ENCODE results near the gene MTMR12. TPM values are rescaled to one million over a fixed set of nuclear protein-coding genes. Genes with fewer than 3 reads are reported as not detected.

MTMR12 gene
- total and polyA plus RNA-seq, 2 of the 8 experiments (the other 6 are each of a cell fraction or from before 2014, with no cell fraction given), result 19.1 to 59.3 TPM

GRCh38 chr5:32303755-32304120 lies 9.0 kb downstream of the MTMR12 start:
- Histone ChIP-seq H2AK5ac (ENCODE audit: low read depth, low read length) (no peak overlapping the region), H4K8ac (ENCODE audit: extremely low read depth, insufficient read depth, low read length) (no peak overlapping the region), H4K20me1 (replicated peaks in 1 of 2; ENCODE audit: control insufficient read depth in 1 of 2, insufficient read depth in 2 of 2, low read length in 2 of 2) (peaks cover 4 to 29% of the 10 kb centered on the region in 2 experiments), H3K27me3 (replicated peaks in 1 of 4; ENCODE audit: control insufficient read depth in 3 of 4, extremely low read depth in 1 of 4, insufficient read depth in 3 of 4, low read length in 3 of 4) (no peaks in the 10 kb centered on the region), H2BK15ac (ENCODE audit: low read length) (no peak overlapping the region), H2BK120ac (replicated peaks; ENCODE audit: low read depth, low read length) (no peak overlapping the region), H3K23ac (ENCODE audit: insufficient read length) (no peak overlapping the region), H3K9ac (replicated peaks in 1 of 4; ENCODE audit: extremely low read depth in 1 of 4, low read depth in 3 of 4, low read length in 3 of 4) (no peak overlapping the region), H2BK20ac (ENCODE audit: low read length) (no peak overlapping the region), H3K36me3 (ENCODE audit: control insufficient read depth in 2 of 4, insufficient read depth in 4 of 4, low read length in 3 of 4) (no peaks in the 10 kb centered on the region; a peak in 1 of 8 replicates), H3K18ac (ENCODE audit: extremely low read depth, low read length) (no peak overlapping the region), H3K4me1 (replicated peaks in 1 of 4; ENCODE audit: control insufficient read depth in 3 of 4, insufficient read depth in 4 of 4, low read length in 3 of 4) (peaks cover 0 to 8% (median 7%) of the 10 kb centered on the region in 4 experiments; a peak in 5 of 7 replicates), H4K5ac (ENCODE audit: insufficient read length, low read depth, low read length) (no peak overlapping the region), H3K79me1 (ENCODE audit: low read depth, low read length) (peaks cover 2% of the 10 kb centered on the region), H3K9me3 (ENCODE audit: insufficient read depth in 2 of 2, low read depth in 1 of 2, low read length in 1 of 2) (no peaks in the 10 kb centered on the region), H3K4me2 (ENCODE audit: insufficient read depth in 1 of 2, low read depth in 2 of 2, low read length in 2 of 2) (peak overlapping the region in 1 of 2 experiments; percentile 28; a peak in 2 of 4 replicates), H3K4me3 (ENCODE audit: extremely low read depth in 1 of 4, insufficient read depth in 2 of 4, low read depth in 3 of 4, low read length in 4 of 4) (no peak overlapping the region), H2BK5ac (ENCODE audit: low read depth, low read length) (no peak overlapping the region), H3K23me2 (ENCODE audit: low read depth, low read length) (no peaks in the 10 kb centered on the region; the same call in 1 of the 2 replicates), H2AFZ (ENCODE audit: low read length) (no peak overlapping the region), H3K14ac (ENCODE audit: insufficient read length) (no peak overlapping the region), H3K79me2 (ENCODE audit: control insufficient read depth in 1 of 2, insufficient read depth in 2 of 2, low read length in 2 of 2) (peaks cover 40 to 99% of the 10 kb centered on the region in 2 experiments), H3K4ac (replicated peaks; ENCODE audit: insufficient read length, low read depth, low read length) (no peak overlapping the region), H2BK12ac (ENCODE audit: low read depth, low read length) (no peak overlapping the region), H3K56ac (replicated peaks; ENCODE audit: insufficient read length, low read depth, low read length) (no peak overlapping the region), H4K91ac (replicated peaks; ENCODE audit: insufficient read length, low read length) (no peak overlapping the region), H3K27ac (ENCODE audit: low read depth, low read length) (no peak overlapping the region)
- DNase-seq (ENCODE audit: low read depth in 1 of 2, low spot score in 2 of 2) (no peak), FAIRE-seq (no peak)
- TF ChIP-seq HDAC2 (IDR thresholded peaks at IDR 0.05; ENCODE audit: borderline replicate concordance in 1 of 2, low read depth in 2 of 2, low read length in 2 of 2) (no peak), USF2 (IDR thresholded peaks at IDR 0.05; ENCODE audit: low read length) (no peak), NRF1 (IDR thresholded peaks at IDR 0.05; ENCODE audit: low read depth, low read length) (no peak), CBX8 (IDR thresholded peaks at IDR 0.05; ENCODE audit: borderline replicate concordance, low read depth, low read length) (no peak)
- TF ChIP-seq, protein P1, sequence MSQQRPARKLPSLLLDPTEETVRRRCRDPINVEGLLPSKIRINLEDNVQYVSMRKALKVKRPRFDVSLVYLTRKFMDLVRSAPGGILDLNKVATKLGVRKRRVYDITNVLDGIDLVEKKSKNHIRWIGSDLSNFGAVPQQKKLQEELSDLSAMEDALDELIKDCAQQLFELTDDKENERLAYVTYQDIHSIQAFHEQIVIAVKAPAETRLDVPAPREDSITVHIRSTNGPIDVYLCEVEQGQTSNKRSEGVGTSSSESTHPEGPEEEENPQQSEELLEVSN (IDR thresholded peaks at IDR 0.05), result no peak
- ChIA-PET POLR2A (ENCODE audit: partially characterized antibody) (no interaction called here), CTCF (ENCODE audit: partially characterized antibody) (interaction anchor here (0.9 to 1.2 kb wide), 5 partner anchors 15 to 310 kb away, joined by 3 to 4 read pairs (median 3); no protein-coding TSS in a partner anchor)
- 89% methylated on average over 6 of the region's 6 CpGs; no CpG with 5 or more reads in 1 of the 2 experiments for WGBS, 2 experiments (ENCODE audit: extremely low coverage in 1 of 2, insufficient coverage in 1 of 2, insufficient read length in 1 of 2, insufficient replicate concordance in 2 of 2, low coverage in 1 of 2, low lambda C conversion rate in 2 of 2, missing lambda C conversion rate in 1 of 2)

All from H1 (cell line).